ENCODE data around the gene VHLL. TPM values are rescaled to one million over a fixed set of nuclear protein-coding genes. Genes with fewer than 3 reads are reported as not detected.

Gene VHLL
- polyA plus RNA-seq, 1 donor, result not detected

DNA sequence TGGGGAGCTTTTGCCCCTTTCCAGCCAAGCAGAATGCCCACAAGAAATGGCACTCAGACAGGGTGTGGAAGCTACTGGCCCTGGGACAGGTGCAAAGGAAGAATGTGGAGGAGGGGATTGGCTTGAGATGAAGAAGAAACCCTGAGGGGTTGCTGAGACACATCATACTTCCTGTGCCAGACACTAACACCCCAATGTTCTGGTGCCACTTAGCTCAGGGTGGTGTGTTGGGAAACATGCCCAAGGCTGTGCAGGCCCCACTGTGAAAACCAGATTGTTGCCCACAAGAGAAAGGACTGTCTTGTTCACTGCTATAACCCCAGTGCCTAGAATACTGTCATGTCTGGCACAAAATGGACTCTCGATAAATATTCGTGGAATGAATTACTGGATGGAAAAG, 41.4 kb downstream of the VHLL start:
- DNase-seq (ENCODE audit: low read depth), result no peak

DNA sequence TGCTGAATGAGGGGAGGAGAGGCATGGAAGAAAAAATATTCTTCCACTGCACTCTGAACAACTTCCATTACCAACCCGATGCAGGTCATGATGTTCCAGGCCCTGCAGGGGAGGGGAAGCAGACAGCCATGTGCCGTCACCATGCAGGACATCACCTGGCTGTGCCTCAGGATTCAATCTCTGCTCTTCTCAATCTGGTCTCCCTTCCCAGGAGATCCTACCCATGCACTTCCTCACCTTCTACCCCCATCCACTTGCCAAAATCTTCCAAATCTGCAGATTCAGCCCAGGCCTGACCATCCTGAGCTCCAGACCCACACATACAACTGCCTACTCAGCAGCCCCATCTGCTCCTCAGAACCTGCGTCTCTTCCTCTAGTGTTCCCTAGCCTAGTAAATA, 45.5 kb downstream of the VHLL start:
- DNase-seq (ENCODE audit: low read depth), result no peak

DNA sequence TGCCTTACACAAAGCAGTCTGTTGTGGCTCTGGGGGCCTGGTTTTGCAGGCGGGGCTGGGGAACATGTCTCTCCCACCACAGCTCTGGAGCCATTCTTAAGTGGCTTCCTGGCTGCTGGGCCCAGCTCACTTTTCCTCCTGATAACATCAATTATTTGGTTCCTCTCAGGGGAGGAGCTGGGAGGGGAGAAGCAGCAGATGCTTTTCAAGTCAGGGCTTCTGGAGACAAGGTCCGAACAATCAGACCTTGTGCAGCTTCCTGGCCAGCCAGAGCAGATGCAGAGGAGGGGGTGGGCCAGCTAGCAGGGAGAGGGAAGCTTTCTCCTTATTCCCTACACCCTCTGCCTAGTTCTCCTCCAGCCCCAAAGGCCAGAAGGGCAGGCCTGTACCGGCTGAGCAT, 47.6 kb downstream of the VHLL start:
- DNase-seq (ENCODE audit: low read depth), result no peak

DNA sequence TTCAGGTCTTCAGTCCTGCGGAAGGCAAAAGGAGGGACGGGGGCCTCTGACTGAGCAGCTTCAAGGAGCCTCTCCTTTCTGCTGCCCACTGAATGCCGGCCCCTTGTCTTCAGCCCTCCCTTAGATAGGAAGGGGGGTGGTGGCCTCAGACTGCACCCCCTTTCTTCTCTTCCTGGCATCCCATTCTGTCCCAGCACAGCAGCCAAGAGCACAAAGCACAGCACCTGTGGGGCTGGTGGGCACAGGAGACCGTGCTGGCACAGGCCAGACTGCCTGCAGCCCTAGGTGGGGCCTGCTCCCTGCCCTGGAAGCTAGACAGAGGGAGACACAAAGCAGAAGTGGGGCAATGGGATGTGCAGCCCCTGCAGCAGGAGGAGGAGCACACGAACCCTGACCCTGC, 49.5 kb downstream of the VHLL start:
- DNase-seq (ENCODE audit: low read depth), result no peak

Other genes with a start within 250 kb of the VHLL start
- gene UBQLN4, start 245.5 kb downstream of the VHLL start, polyA plus RNA-seq (ENCODE audit: insufficient read length), result 47.5 TPM
- gene LAMTOR2, start 244.5 kb downstream of the VHLL start, polyA plus RNA-seq (ENCODE audit: insufficient read length), result 36.3 TPM
- gene RAB25, start 238.1 kb downstream of the VHLL start, polyA plus RNA-seq (ENCODE audit: insufficient read length), result not detected
- gene MEX3A, start 216.8 kb downstream of the VHLL start, polyA plus RNA-seq (ENCODE audit: insufficient read length), result 21.8 TPM
- gene LMNA, start 184.6 kb downstream of the VHLL start, polyA plus RNA-seq (ENCODE audit: insufficient read length), result 298 TPM
- gene SEMA4A, start 145.7 kb downstream of the VHLL start, polyA plus RNA-seq (ENCODE audit: insufficient read length), result 3.0 TPM
- gene SLC25A44, start 105.2 kb downstream of the VHLL start, polyA plus RNA-seq (ENCODE audit: insufficient read length), result 10.8 TPM
- 49.2 TPM for gene PMF1, start 86.3 kb downstream of the VHLL start, polyA plus RNA-seq (ENCODE audit: insufficient read length)
- 3.1 TPM for gene BGLAP, start 57.1 kb downstream of the VHLL start, polyA plus RNA-seq (ENCODE audit: insufficient read length)
- 4.0 TPM for gene PAQR6, start 51.3 kb downstream of the VHLL start, polyA plus RNA-seq (ENCODE audit: insufficient read length)
- gene SMG5, start 16.5 kb downstream of the VHLL start, polyA plus RNA-seq (ENCODE audit: insufficient read length), result 53.3 TPM
- gene TMEM79, start 15.0 kb downstream of the VHLL start, polyA plus RNA-seq (ENCODE audit: insufficient read length), result 4.3 TPM
- 21.2 TPM for gene GLMP, start 3.6 kb downstream of the VHLL start, polyA plus RNA-seq (ENCODE audit: insufficient read length)
- gene CCT3, start 39.0 kb upstream of the VHLL start, polyA plus RNA-seq (ENCODE audit: insufficient read length), result 266 TPM
- 1.5 TPM for gene TSACC, start 39.2 kb upstream of the VHLL start, polyA plus RNA-seq (ENCODE audit: insufficient read length)
- gene RHBG, start 69.9 kb upstream of the VHLL start, polyA plus RNA-seq (ENCODE audit: insufficient read length), result not detected
- 78.6 TPM for gene MEF2D, start 201.5 kb upstream of the VHLL start, polyA plus RNA-seq (ENCODE audit: insufficient read length)